ENCODE measurements around the gene PROB1. TPM values are rescaled to one million over a fixed set of nuclear protein-coding genes. Genes with fewer than 3 reads are reported as not detected.

PROB1 gene
- total RNA-seq, 1 donor from 2014 or later = 2.2 TPM

- no peak for TF ChIP-seq CTCF (conservative IDR thresholded peaks at IDR 0.05)
- no peak for DNase-seq (ENCODE audit: low read depth, low spot score)
- Mint-ChIP-seq H3K9me3 (no peaks in the 10 kb centered on the region), H3K27ac (ENCODE audit: unreplicated experiment) (no peak overlapping the region), H3K4me1 (peaks cover 5% of the 10 kb centered on the region), H3K4me3 (peak overlapping the region; percentile 87), H3K27me3 (ENCODE audit: low read depth) (peaks cover 57% of the 10 kb centered on the region), H3K36me3 (ENCODE audit: low read depth) (peaks cover 4% of the 10 kb centered on the region)
Observed at GRCh38 chr5:139393497-139394122, 1.3 kb downstream of the PROB1 start.

DNA sequence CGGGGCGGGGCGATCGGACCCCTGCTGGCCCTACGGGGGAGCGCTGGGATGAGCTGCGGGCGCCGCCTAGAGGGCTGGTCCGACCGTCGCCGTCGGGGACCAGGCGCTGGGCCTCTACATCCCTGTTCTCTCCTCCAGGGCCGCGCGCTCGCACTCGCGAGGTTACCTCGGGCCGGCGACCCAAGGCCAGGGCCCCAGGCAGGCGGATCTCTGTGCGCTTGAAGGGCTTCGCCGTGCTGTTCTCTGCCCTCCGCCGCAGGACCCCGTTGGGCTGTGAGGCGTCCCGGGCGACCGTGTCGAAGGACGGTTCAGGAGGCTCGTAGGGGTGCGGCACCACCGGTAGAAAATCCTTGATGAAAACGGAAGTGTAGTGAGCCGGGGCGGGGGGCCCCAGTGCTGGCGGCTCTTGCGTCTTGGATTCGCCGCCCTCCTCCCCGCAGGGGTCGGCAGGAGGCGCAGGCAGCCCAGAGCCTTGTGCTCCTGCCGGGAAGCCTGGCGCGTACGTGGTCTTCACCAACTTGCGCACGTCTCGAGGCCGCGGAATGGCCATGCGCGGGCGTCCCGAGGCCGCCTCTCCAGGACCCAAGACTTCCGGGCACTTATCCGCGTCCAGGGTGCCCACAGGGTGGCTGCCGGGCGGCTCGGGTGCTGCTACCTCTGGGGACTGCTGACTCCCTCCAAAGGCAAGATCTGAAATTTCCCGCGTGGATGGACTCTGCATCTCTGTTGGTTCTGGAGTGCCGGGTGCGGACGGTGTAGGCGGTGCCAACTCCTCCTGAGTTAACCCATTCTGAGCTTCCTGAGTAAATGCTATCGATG lies 2.0 kb downstream of the PROB1 start:
- peak; percentile 69 for TF ChIP-seq CTCF (conservative IDR thresholded peaks at IDR 0.05)
- Mint-ChIP-seq H3K27me3 (ENCODE audit: low read depth) (peaks cover 57% of the 10 kb centered on the region), H3K4me1 (peaks cover 5% of the 10 kb centered on the region), H3K36me3 (ENCODE audit: low read depth) (peaks cover 4% of the 10 kb centered on the region), H3K4me3 (peak overlapping the region; percentile 87), H3K9me3 (no peaks in the 10 kb centered on the region), H3K27ac (ENCODE audit: unreplicated experiment) (no peak overlapping the region)
- peak; percentile 71 for DNase-seq (ENCODE audit: low read depth, low spot score)

DNA sequence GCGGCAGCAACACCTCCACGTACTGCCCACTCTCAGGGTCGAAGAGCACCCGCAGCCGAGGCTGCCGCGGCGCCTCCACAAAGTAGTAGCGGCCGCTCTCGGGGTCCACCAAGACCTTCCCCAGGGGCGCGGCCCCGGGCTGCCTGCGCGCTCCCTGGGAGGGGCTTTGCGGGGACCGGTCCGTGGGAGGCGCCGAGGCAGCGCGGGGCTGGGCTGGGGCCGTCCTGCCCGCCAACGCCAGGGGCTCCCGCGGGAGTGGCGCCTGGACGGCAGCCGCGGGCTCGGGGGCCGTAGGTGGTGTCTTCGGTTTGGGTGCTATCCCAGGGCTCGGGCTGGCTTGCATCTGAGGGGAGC lies 2.6 kb downstream of the PROB1 start:
- TF ChIP-seq CTCF (conservative IDR thresholded peaks at IDR 0.05) = no peak
- peaks cover 5% of the 10 kb centered on the region for H3K4me1 Mint-ChIP-seq
- H3K36me3 Mint-ChIP-seq (ENCODE audit: low read depth) = peaks cover 4% of the 10 kb centered on the region
- DNase-seq (ENCODE audit: low read depth, low spot score) = no peak
- H3K27ac Mint-ChIP-seq (ENCODE audit: unreplicated experiment) = no peak overlapping the region
- H3K4me3 Mint-ChIP-seq = no peak overlapping the region
- H3K9me3 Mint-ChIP-seq = no peaks in the 10 kb centered on the region
- peaks cover 57% of the 10 kb centered on the region for H3K27me3 Mint-ChIP-seq (ENCODE audit: low read depth)

DNA sequence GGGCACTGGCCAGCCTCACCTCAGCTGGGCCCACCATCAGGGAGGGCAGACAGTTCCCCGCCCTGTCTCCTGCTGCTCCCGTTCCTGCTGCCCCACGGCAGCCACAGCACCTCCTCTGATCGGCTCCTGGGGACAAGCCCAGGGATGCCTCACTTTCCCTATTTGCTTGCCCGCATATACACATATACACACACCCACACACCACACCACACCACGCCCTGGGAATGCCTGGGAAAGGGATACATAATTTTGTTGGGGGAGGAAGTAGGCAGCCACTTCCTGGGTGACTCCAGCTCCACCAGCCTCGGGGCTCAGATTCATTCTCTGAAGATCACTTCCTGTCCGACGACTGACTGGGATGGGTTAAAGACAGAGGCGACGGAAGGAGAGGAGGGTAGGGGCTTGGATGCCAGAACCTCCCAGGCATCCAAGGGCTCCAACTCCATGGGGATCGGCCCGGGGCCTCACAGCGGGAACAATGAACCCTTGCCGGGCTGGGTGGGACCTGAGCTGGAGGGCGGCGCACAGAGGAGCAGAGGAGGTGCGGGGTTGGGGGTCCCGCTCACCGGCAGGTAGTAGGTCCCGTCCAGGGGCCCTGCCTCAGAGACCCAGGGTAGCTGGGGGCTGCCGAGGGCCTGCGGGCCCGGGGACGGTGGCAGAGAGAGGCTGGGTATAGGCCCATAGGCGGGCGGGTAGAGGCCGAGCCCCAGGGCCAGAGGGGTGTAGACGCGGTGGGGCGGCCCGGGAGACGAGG lies 3.2 kb downstream of the PROB1 start:
- no peaks in the 10 kb centered on the region for H3K9me3 Mint-ChIP-seq
- no peaks in the 10 kb centered on the region for H3K36me3 Mint-ChIP-seq (ENCODE audit: low read depth)
- no peak overlapping the region for H3K27ac Mint-ChIP-seq (ENCODE audit: unreplicated experiment)
- peaks cover 5% of the 10 kb centered on the region for H3K4me1 Mint-ChIP-seq
- DNase-seq (ENCODE audit: low read depth, low spot score) = no peak
- peak overlapping the region; percentile 61 for H3K4me3 Mint-ChIP-seq
- no peak for TF ChIP-seq CTCF (conservative IDR thresholded peaks at IDR 0.05)
- peaks cover 54% of the 10 kb centered on the region for H3K27me3 Mint-ChIP-seq (ENCODE audit: low read depth)

DNA sequence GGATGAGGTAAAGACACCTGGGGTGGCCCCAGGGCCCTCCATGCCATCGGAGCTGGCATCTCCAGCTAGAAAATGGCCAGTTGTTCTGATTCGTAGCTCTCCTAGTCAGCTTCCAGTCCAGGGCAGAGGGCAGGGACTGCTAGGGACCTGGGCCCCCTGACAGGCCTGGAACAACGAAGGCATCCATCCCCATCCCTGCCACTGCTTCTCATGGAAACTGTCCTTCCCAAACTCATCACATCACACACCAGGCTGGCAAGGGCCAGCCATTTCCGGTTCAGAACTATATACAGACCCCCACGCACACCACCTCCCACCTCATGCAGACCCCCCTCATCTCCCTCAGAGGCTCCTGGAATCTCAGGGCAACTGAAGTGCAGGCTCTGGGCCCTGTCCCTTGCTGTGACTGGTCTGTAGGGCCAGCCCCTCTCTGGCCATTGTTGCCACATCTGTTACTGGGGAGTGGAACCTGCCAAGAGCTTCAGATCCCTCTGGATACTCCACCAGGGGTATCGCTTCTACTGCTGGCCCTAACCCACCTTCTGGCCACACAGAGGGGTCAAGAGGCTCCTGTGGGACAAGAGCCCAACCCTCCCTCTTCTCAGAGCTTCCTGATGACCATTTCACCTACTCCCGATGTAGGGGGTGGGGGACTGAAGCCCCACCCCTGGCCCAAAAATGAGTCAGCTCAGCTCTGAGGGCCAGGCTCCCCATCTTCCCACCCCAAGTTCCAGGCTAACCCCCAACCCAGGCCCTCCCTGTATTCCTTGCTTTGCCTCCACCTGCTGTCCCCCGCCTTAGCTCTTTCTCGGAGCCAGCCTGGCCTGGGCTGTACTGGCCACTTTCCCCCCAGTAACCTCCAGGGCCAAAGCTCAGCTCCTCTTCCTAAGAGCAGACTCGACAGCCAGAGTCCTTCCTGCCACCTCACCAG lies 4.0 kb downstream of the PROB1 start:
- H3K27ac Mint-ChIP-seq (ENCODE audit: unreplicated experiment) = peak overlapping the region; percentile 75
- H3K9me3 Mint-ChIP-seq = no peaks in the 10 kb centered on the region
- peak overlapping the region; percentile 61 for H3K4me3 Mint-ChIP-seq
- DNase-seq (ENCODE audit: low read depth, low spot score) = no peak
- H3K27me3 Mint-ChIP-seq (ENCODE audit: low read depth) = peaks cover 45% of the 10 kb centered on the region
- no peaks in the 10 kb centered on the region for H3K36me3 Mint-ChIP-seq (ENCODE audit: low read depth)
- H3K4me1 Mint-ChIP-seq = peaks cover 5% of the 10 kb centered on the region
- no peak for TF ChIP-seq CTCF (conservative IDR thresholded peaks at IDR 0.05)
